HEK293 (cell line): ENCODE measurements around the gene DDIT4.
A peak's percentile ranks its signal among the peaks of the same experiment; 100 is the strongest.

Experiments used
- ATF2 ChIP-seq: fragments of 450-650 bp; formaldehyde crosslinking; IDR thresholded peaks from 2 replicates; pipeline ENCODE4 v1.5.1; 2016; ENCODE audit warnings: missing biosample characterization, missing genetic modification characterization, low read depth
- PBX3 ChIP-seq: sonication (generic); formaldehyde crosslinking; IDR thresholded peaks from 2 replicates; pipeline ENCODE4 v1.8.1; 2022; ENCODE audit warnings: mild to moderate bottlenecking, moderate library complexity, missing genetic modification reagents
- REST ChIP-seq: fragments of 450-650 bp; formaldehyde crosslinking; IDR thresholded peaks from 2 replicates; pipeline ENCODE4 v1.5.1; 2016; ENCODE audit warnings: missing biosample characterization, missing genetic modification characterization
- SP7 ChIP-seq: fragments of 450-650 bp; formaldehyde crosslinking; IDR thresholded peaks from 2 replicates; pipeline ENCODE4 v1.5.1; 2016; ENCODE audit warnings: missing biosample characterization, missing genetic modification characterization
- TSHZ1 ChIP-seq: fragments of 450-650 bp; formaldehyde crosslinking; IDR thresholded peaks from 2 replicates; pipeline ENCODE4 v1.5.1; 2016; ENCODE audit warnings: missing biosample characterization, missing genetic modification characterization, borderline replicate concordance
- ZFP69B ChIP-seq: fragments of 450-650 bp; formaldehyde crosslinking; IDR thresholded peaks from 2 replicates; pipeline ENCODE4 v1.5.1; 2016; ENCODE audit warnings: missing biosample characterization, missing genetic modification characterization
- ZIC2 ChIP-seq: fragments of 450-650 bp; formaldehyde crosslinking; IDR thresholded peaks from 2 replicates; pipeline ENCODE4 v1.5.1; 2016; ENCODE audit warnings: missing biosample characterization, missing genetic modification characterization
- ZNF23 ChIP-seq: fragments of 450-650 bp; formaldehyde crosslinking; IDR thresholded peaks from 2 replicates; pipeline ENCODE4 v1.5.1; 2016; ENCODE audit warnings: missing biosample characterization, missing genetic modification characterization, borderline replicate concordance
- ZNF311 ChIP-seq: fragments of 450-650 bp; formaldehyde crosslinking; IDR thresholded peaks from 2 replicates; pipeline ENCODE4 v1.5.1; 2017; ENCODE audit warnings: missing biosample characterization, missing genetic modification characterization, borderline replicate concordance
- ZNF341 ChIP-seq: fragments of 450-650 bp; formaldehyde crosslinking; IDR thresholded peaks from 2 replicates; pipeline ENCODE4; 2016; ENCODE audit warnings: low read depth, missing biosample characterization, missing genetic modification characterization
- ZNF433 ChIP-seq: fragments of 450-650 bp; formaldehyde crosslinking; IDR thresholded peaks from 2 replicates; pipeline ENCODE4 v1.5.1; 2016; ENCODE audit warnings: missing biosample characterization, missing genetic modification characterization, low read depth
- ZNF488 ChIP-seq: fragments of 450-650 bp; formaldehyde crosslinking; IDR thresholded peaks from 2 replicates; pipeline ENCODE4 v1.5.1; 2016; ENCODE audit warnings: missing biosample characterization, missing genetic modification characterization
- ZNF544 ChIP-seq: fragments of 450-650 bp; formaldehyde crosslinking; IDR thresholded peaks from 2 replicates; pipeline ENCODE4 v1.5.0; 2017; ENCODE audit warnings: missing biosample characterization, missing genetic modification characterization
- ZNF658 ChIP-seq: fragments of 450-650 bp; formaldehyde crosslinking; IDR thresholded peaks from 2 replicates; pipeline ENCODE4; 2016; ENCODE audit warnings: missing biosample characterization, missing genetic modification characterization
- ZNF670 ChIP-seq: fragments of 450-650 bp; formaldehyde crosslinking; IDR thresholded peaks from 2 replicates; pipeline ENCODE4 v1.5.1; 2016; ENCODE audit warnings: missing biosample characterization, missing genetic modification characterization, low read depth
- ZNF692 ChIP-seq: fragments of 450-650 bp; formaldehyde crosslinking; IDR thresholded peaks from 2 replicates; pipeline ENCODE4 v1.5.1; 2016; ENCODE audit warnings: missing biosample characterization, missing genetic modification characterization
- ZNF704 ChIP-seq: fragments of 450-650 bp; formaldehyde crosslinking; IDR thresholded peaks from 2 replicates; pipeline ENCODE4 v1.5.1; 2016; ENCODE audit warnings: missing biosample characterization, missing genetic modification characterization
- ZNF747 ChIP-seq: fragments of 450-650 bp; formaldehyde crosslinking; IDR thresholded peaks from 2 replicates; pipeline ENCODE4 v1.5.1; 2016; ENCODE audit warnings: missing biosample characterization, missing genetic modification characterization
- ZNF76 ChIP-seq: fragments of 450-650 bp; formaldehyde crosslinking; IDR thresholded peaks from 2 replicates; pipeline ENCODE4; 2016; ENCODE audit warnings: low read depth, missing biosample characterization, missing genetic modification characterization, borderline replicate concordance
- ZNF777 ChIP-seq: fragments of 450-650 bp; formaldehyde crosslinking; IDR thresholded peaks from 2 replicates; pipeline ENCODE4 v1.5.1; 2017; ENCODE audit warnings: missing biosample characterization, missing genetic modification characterization, borderline replicate concordance
- ZNF830 ChIP-seq: fragments of 450-650 bp; IDR thresholded peaks from 2 replicates; pipeline ENCODE4 v1.5.0; 2018; ENCODE audit warnings: missing biosample characterization, missing genetic modification characterization, low read depth, mild to moderate bottlenecking, moderate library complexity
- ZSCAN16 ChIP-seq: fragments of 450-650 bp; formaldehyde crosslinking; IDR thresholded peaks from 2 replicates; pipeline ENCODE4 v1.5.1; 2016; ENCODE audit warnings: missing biosample characterization, missing genetic modification characterization
- ZSCAN30 ChIP-seq: fragments of 450-650 bp; IDR thresholded peaks from 2 replicates; pipeline ENCODE4 v1.5.1; 2018; ENCODE audit warnings: missing biosample characterization, mild to moderate bottlenecking, missing genetic modification characterization, moderate library complexity

Gene DDIT4

GRCh38 chr10:72260976-72261783 lies 12.5 kb upstream of the DDIT4 start (continued):
- TF ChIP-seq ZNF704 = no peak
- 0 out of 2 replicates have a peak, but pooled peaks have one; percentile 12 for TF ChIP-seq ATF2 (tag by site-specific recombination)
- TF ChIP-seq ZNF670 = no peak
- TF ChIP-seq ZNF747 (tag by site-specific recombination) = no peak
- no peak for TF ChIP-seq ZNF830 (tag by site-specific recombination)
- no peak for TF ChIP-seq ZNF488 (tag by site-specific recombination)
- 0 out of 2 replicates have a peak, but pooled peaks have one; percentile 3 for TF ChIP-seq TSHZ1 (tag by site-specific recombination)
- TF ChIP-seq ZNF341 (tag by site-specific recombination) = no peak; the same call in 1 of the 2 replicates
- no peak for TF ChIP-seq PBX3 (CRISPR knock-in tag)
- TF ChIP-seq ZNF544 = no peak
- TF ChIP-seq REST (tag by site-specific recombination) = no peak
- TF ChIP-seq ZNF658 (tag by site-specific recombination) = no peak
- no peak; the same call in none of the 2 replicates for TF ChIP-seq ZFP69B
- TF ChIP-seq SP7 (tag by site-specific recombination) = no peak; the same call in 1 of the 2 replicates
- TF ChIP-seq ZIC2 (tag by site-specific recombination) = peak; percentile 98
- peak; percentile 82; the same call in 1 of the 2 replicates for TF ChIP-seq ZNF692 (tag by site-specific recombination)
- TF ChIP-seq ZNF433 (tag by site-specific recombination) = no peak
- TF ChIP-seq ZSCAN30 (tag by site-specific recombination) = no peak; the same call in 1 of the 2 replicates
- TF ChIP-seq ZNF311 = no peak
- TF ChIP-seq ZNF777 (tag by site-specific recombination) = no peak
- no peak for TF ChIP-seq ZNF23 (tag by site-specific recombination)
- no peak for TF ChIP-seq ZSCAN16 (tag by site-specific recombination)
- TF ChIP-seq ZNF76 (tag by site-specific recombination) = peak; percentile 19; the same call in 1 of the 2 replicates
